ENCODE results near the gene ALPK3.

ALPK3 gene

DNA sequence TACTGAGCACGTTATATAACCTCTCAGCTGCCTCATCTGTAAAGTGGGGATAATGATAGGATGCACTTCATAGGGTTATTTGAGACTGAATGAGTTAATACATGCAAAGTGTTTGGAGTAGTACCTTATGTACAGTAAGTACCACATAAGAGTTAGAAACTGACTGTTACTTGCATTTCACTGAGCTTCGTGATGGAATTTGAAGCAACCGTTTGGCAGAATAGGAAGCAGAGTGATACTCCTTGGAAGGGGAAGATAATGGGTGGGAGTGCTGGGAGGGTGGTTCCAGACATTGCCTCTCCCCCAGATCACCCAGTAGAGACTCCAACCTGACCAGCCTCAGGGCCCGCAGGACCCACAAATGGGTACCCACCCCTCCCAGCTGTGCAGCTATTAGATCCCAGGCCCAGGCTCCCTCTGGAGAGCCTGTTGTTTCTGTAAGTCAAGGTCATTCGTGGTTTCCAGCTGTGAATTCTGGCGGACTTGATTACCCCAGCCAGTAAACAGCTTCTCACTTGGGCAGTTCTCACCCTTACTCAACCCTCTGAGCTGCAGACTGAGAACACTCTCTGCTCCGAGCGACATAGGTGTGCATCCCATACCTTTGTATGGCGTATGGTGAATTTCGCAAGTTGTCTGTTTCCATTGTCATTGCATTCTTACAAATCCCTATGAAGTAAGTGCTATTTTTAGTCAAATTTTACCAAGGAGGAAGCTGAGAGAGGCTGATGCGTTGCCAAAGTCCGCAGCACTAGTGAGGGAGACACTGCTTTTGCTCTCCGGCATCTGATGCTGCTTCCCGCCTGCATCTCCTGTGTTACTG, 11.1 kb downstream of the ALPK3 start:
- peaks cover 5% of the 10 kb centered on the region for H3K4me1 ChIP-seq (ENCODE audit: control insufficient read depth, insufficient read depth, low read length)
- H3K4me3 ChIP-seq (ENCODE audit: low read length), result no peak overlapping the region
- H3K36me3 ChIP-seq (ENCODE audit: control insufficient read depth, insufficient read depth, low read length), result no peaks in the 10 kb centered on the region
- H3K27me3 ChIP-seq (ENCODE audit: control insufficient read depth, insufficient read depth, low read length), result no peaks in the 10 kb centered on the region
- H3K9ac ChIP-seq (ENCODE audit: low read length), result no peak overlapping the region
- no peaks in the 10 kb centered on the region for H3K9me3 ChIP-seq (ENCODE audit: control insufficient read depth, low read length)

DNA sequence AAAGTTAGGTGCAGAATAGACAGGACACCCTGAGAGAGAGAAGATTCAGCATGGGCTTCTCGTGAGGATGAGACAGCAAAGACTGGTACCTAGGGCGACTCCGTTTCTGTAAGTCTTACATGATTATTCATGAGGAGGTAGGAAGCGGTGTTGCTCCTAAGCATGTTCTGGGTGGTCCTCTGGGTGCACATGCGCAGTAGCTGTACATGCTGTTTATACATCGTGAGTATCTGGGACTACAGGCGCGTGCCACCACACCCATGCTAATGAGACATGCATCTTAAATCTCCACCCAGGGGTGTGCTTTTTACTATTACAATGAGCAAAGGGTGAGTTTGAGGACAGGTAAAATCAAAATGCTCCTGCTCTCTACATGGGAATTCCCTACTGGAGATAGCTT, 12.3 kb downstream of the ALPK3 start:
- Histone ChIP-seq H3K36me3 (ENCODE audit: control insufficient read depth, insufficient read depth, low read length) (no peaks in the 10 kb centered on the region), H3K4me3 (ENCODE audit: low read length) (no peak overlapping the region), H3K27me3 (ENCODE audit: control insufficient read depth, insufficient read depth, low read length) (no peaks in the 10 kb centered on the region), H3K9me3 (ENCODE audit: control insufficient read depth, low read length) (no peaks in the 10 kb centered on the region), H3K9ac (ENCODE audit: low read length) (no peak overlapping the region), H3K4me1 (ENCODE audit: control insufficient read depth, insufficient read depth, low read length) (peaks cover 5% of the 10 kb centered on the region)

DNA sequence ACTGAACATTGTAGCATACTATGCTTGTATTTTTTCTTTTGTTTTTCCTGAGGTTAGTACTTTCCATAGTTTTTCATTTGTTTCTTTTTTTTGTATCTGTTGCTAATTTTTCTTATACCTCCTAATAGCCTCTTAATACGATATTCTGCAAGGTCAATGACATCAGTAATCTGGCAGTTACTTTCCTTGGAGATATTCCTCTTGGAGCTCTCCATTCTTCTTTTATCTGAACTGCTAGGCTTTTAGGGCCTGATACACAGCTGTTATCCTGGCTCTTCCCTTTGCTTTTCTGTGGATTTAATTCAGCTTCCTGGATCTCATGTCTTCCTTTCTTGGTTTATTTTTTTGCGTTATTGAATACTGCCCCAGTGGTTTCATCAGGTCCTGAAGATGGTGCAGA, 12.9 kb downstream of the ALPK3 start:
- Histone ChIP-seq H3K27me3 (ENCODE audit: control insufficient read depth, insufficient read depth, low read length) (no peaks in the 10 kb centered on the region), H3K36me3 (ENCODE audit: control insufficient read depth, insufficient read depth, low read length) (no peaks in the 10 kb centered on the region), H3K9ac (ENCODE audit: low read length) (no peak overlapping the region), H3K9me3 (ENCODE audit: control insufficient read depth, low read length) (no peaks in the 10 kb centered on the region), H3K4me3 (ENCODE audit: low read length) (no peak overlapping the region), H3K4me1 (ENCODE audit: control insufficient read depth, insufficient read depth, low read length) (peaks cover 5% of the 10 kb centered on the region)

DNA sequence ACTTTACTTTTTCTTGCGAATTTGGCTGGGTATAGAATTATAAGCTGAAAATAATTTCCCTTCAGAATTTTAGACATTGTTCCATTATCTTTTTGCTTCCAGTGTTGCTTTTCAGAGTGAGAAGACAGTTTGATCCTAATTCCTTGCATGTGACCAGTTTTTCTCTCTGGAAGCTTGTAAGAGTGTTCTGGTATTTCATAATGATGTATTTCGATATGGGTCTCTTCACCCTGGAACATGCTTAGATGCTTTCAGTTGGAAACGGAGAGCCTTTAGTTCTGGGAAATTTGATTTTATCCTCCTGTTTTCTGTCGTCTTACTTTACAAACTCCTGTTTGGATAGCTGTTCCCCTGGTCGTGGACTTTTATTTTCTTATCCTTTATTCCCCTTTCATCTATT, 13.9 kb downstream of the ALPK3 start:
- peaks cover 5% of the 10 kb centered on the region for H3K4me1 ChIP-seq (ENCODE audit: control insufficient read depth, insufficient read depth, low read length)
- no peak overlapping the region for H3K4me3 ChIP-seq (ENCODE audit: low read length)
- H3K27me3 ChIP-seq (ENCODE audit: control insufficient read depth, insufficient read depth, low read length), result no peaks in the 10 kb centered on the region
- no peaks in the 10 kb centered on the region for H3K36me3 ChIP-seq (ENCODE audit: control insufficient read depth, insufficient read depth, low read length)
- H3K9ac ChIP-seq (ENCODE audit: low read length), result no peak overlapping the region
- H3K9me3 ChIP-seq (ENCODE audit: control insufficient read depth, low read length), result no peaks in the 10 kb centered on the region

DNA sequence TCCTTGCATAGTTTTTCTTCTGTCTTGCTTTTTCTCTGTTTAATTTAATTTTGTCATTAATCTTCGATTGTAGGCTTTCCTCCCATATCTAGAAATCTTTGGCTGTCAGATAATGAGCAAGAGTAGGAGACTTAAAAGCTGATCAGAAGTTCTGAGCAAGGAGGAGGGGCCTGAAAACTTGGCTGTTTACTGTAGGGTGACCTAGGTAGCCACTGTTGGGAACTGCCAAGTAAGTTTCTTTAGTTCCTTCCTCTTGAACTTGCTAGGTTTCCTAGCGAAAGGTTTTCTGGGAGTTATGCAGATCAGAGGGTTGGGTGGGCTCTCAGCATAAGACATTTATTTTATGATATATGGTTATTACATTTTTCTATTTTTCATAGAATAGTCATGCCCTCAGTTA, 14.5 kb downstream of the ALPK3 start:
- Histone ChIP-seq H3K4me1 (ENCODE audit: control insufficient read depth, insufficient read depth, low read length) (peaks cover 3% of the 10 kb centered on the region), H3K9me3 (ENCODE audit: control insufficient read depth, low read length) (no peaks in the 10 kb centered on the region), H3K9ac (ENCODE audit: low read length) (no peak overlapping the region), H3K27me3 (ENCODE audit: control insufficient read depth, insufficient read depth, low read length) (no peaks in the 10 kb centered on the region), H3K4me3 (ENCODE audit: low read length) (no peak overlapping the region), H3K36me3 (ENCODE audit: control insufficient read depth, insufficient read depth, low read length) (no peaks in the 10 kb centered on the region)

DNA sequence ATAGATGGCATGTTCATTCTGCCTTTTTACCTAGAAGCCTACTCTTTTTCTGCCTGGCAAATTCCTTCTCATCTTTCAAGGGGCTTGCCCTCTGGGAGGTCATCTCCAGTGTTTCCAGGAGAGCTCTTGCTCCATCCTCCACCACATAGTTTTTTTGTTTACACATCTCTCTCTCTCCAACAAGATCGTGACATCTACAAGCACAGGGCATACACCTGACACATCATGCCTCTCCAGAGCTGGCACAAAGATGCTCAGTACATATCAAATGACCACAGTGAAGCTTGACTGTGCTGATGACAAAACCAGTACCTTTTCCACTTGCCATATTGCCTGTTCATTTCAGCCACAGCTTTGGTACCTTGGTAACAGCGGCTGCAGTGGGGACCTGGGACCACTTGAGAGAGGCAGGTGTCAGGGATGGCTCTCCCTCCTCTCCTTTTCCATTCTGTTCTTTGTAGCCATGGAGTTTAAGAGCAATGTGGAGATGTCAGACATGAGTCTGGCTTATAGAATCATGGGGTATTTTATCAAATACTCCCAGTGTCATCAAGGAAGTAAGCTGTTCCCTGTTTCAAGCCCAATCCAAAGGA, 15.4 kb downstream of the ALPK3 start:
- no peak overlapping the region for H3K4me3 ChIP-seq (ENCODE audit: low read length)
- no peaks in the 10 kb centered on the region for H3K27me3 ChIP-seq (ENCODE audit: control insufficient read depth, insufficient read depth, low read length)
- no peak overlapping the region for H3K9ac ChIP-seq (ENCODE audit: low read length)
- no peaks in the 10 kb centered on the region for H3K9me3 ChIP-seq (ENCODE audit: control insufficient read depth, low read length)
- no peaks in the 10 kb centered on the region for H3K36me3 ChIP-seq (ENCODE audit: control insufficient read depth, insufficient read depth, low read length)
- H3K4me1 ChIP-seq (ENCODE audit: control insufficient read depth, insufficient read depth, low read length), result no peaks in the 10 kb centered on the region

DNA sequence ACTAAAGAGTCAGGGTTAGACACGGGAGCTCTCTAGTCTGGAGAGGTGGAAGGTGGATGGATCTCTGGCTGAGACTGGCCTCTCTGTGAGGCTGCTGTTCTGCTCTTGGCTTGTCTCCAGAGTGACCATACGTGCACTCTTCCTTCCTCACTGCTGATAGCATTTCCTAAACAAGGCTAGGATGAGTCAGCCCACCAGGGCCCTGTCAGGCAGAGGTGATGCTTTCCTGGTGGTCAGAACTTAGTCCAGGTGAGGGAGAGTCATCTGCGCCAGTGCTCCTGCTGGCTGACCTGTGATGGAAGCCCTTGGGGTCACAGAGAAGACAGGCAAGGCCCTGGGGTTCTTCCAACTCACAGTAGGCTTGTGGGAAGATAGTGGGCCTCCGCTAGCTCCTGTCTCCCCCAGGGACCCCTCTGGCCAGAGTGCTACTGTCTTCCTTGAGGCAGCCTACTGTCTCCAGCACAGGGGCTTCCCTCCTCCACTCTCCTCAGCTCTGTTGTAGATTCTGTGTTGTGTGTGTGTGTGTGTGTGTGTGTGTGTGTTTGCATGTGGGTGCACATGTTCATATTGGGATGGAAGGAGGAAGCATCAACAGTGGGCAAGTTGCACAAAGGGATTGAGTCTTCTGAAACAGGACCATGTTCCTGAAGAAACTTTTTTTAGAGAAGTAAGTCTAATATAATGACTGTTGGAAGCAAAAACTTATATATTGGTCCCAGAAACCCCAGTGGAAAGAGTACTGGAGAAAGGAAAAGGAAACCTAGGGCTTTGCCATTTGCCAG, 16.5 kb downstream of the ALPK3 start:
- Histone ChIP-seq H3K27me3 (ENCODE audit: control insufficient read depth, insufficient read depth, low read length) (no peaks in the 10 kb centered on the region), H3K36me3 (ENCODE audit: control insufficient read depth, insufficient read depth, low read length) (no peaks in the 10 kb centered on the region), H3K4me1 (ENCODE audit: control insufficient read depth, insufficient read depth, low read length) (no peaks in the 10 kb centered on the region), H3K4me3 (ENCODE audit: low read length) (no peak overlapping the region), H3K9ac (ENCODE audit: low read length) (no peak overlapping the region), H3K9me3 (ENCODE audit: control insufficient read depth, low read length) (no peaks in the 10 kb centered on the region)

DNA sequence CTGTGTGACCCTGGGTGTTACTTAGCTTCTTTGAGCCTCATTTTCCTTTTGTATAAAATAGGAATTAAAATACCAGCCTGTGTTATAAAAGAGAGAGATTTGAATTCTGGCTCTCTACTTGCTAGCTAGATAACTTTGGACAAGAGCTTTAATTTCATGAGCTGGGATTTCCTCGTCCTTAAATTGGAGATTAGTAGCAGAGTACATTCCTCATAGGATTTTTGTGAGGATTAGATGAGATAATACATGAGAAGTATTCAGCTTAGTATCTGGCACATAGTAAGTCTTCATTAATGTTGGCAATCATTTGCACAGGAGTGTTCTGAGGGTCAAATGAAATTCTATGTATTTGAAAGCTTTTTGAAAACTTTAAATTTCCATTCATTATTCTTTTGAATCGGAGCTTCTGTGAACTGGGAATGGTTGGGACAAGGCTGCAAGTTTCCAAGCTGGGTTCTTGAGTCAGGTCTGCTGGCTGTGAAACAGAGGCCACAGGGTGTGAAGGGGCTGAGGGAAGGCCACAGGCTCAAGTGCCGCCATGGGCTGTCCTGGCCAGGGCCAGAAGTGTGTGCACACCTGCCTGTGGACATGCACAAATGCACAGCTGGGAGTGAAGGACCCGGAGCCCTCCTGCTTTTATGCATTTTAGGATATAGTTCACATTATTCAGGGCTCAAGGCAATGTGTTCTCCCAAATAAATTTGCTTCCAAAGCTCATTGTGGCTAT, 17.2 kb downstream of the ALPK3 start:
- Histone ChIP-seq H3K9me3 (ENCODE audit: control insufficient read depth, low read length) (no peaks in the 10 kb centered on the region), H3K36me3 (ENCODE audit: control insufficient read depth, insufficient read depth, low read length) (no peaks in the 10 kb centered on the region), H3K27me3 (ENCODE audit: control insufficient read depth, insufficient read depth, low read length) (no peaks in the 10 kb centered on the region), H3K4me3 (ENCODE audit: low read length) (no peak overlapping the region), H3K9ac (ENCODE audit: low read length) (no peak overlapping the region), H3K4me1 (ENCODE audit: control insufficient read depth, insufficient read depth, low read length) (no peaks in the 10 kb centered on the region)

DNA sequence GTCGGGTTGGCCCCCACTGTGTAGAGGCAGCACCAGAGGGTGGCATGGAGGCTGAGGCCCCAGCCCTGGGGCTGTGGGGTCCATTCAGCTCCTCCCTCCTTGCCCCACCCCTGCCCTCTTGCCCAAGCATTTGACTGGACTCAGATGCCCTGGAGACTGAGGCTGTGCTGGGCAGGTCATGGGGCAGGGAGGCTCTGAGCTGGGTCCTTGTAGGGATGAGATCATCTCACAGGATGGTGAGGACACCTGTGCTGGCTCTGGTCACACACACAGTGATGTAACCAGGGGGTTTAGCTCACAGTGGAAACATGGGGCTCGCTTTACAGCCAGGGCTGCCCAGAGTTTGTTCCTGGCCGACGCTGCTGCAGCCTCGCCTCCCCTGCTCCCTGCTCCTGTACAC, 17.8 kb downstream of the ALPK3 start:
- Histone ChIP-seq H3K9me3 (ENCODE audit: control insufficient read depth, low read length) (no peaks in the 10 kb centered on the region), H3K27me3 (ENCODE audit: control insufficient read depth, insufficient read depth, low read length) (no peaks in the 10 kb centered on the region), H3K9ac (ENCODE audit: low read length) (no peak overlapping the region), H3K4me1 (ENCODE audit: control insufficient read depth, insufficient read depth, low read length) (peaks cover 2% of the 10 kb centered on the region), H3K4me3 (ENCODE audit: low read length) (no peak overlapping the region), H3K36me3 (ENCODE audit: control insufficient read depth, insufficient read depth, low read length) (no peaks in the 10 kb centered on the region)

DNA sequence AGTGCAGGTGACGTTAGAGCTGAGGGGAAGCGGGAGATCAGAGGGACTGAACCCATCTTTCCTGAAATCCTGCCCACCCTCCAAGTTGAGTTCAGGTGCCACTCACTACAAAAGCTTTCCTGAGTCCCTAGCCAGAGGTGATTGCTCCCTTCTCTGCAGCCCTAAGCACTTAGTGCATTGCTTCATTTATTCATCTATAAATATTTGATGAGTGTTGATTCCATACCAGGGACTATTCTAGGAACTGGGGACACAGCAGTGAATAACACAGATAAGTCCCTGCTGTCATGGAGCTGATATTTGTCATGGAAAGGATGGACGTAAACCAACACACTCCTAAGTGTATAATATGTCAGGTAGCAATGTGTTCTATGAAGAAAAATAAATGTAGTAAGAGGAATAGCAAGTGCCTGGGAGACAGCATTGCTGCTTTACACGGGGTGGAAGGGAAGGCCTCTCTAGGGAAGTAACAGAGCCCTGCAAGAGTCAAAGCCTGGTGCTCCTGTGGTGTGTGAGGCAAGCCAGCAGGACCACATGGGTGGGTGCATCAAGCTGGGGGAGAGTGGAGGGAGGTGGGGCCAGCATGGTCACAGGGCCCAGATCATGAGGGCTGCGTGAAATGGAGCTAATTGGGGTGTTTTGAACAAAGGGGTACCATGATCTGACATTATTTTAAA, 18.6 kb downstream of the ALPK3 start:
- H3K9ac ChIP-seq (ENCODE audit: low read length), result no peak overlapping the region
- no peaks in the 10 kb centered on the region for H3K9me3 ChIP-seq (ENCODE audit: control insufficient read depth, low read length)

DNA sequence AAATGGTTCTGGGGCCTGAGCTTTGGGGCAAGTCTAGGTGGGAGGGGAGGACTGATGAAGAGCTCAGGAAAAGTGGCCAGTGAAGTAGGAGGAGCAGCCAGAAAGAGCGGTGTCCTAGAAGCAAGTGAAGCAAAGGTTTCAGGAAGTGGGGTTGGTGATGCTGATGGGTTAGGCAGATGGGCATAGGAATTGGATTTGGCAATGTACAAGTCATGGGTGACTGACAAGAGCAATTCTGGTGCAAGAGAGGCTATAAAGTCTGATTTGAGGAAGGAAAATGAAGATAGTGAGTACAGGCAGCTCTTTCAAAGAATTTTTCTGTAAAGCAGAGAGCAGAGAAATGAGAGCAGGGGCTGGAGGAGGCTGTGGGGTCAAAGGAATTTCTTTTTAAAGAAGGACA, 19.7 kb downstream of the ALPK3 start:
- Histone ChIP-seq H3K9me3 (ENCODE audit: control insufficient read depth, low read length) (no peaks in the 10 kb centered on the region), H3K4me3 (ENCODE audit: low read length) (no peak overlapping the region), H3K4me1 (ENCODE audit: control insufficient read depth, insufficient read depth, low read length) (peaks cover 21% of the 10 kb centered on the region), H3K9ac (ENCODE audit: low read length) (no peak overlapping the region), H3K36me3 (ENCODE audit: control insufficient read depth, insufficient read depth, low read length) (no peaks in the 10 kb centered on the region), H3K27me3 (ENCODE audit: control insufficient read depth, insufficient read depth, low read length) (no peaks in the 10 kb centered on the region)

More for the DNA sequence above, 18.6 kb downstream of the ALPK3 start:
- Histone ChIP-seq H3K27me3 (ENCODE audit: control insufficient read depth, insufficient read depth, low read length) (no peaks in the 10 kb centered on the region), H3K4me1 (ENCODE audit: control insufficient read depth, insufficient read depth, low read length) (peaks cover 11% of the 10 kb centered on the region), H3K36me3 (ENCODE audit: control insufficient read depth, insufficient read depth, low read length) (no peaks in the 10 kb centered on the region), H3K4me3 (ENCODE audit: low read length) (no peak overlapping the region)

Data from mucosa of stomach (tissue), 1 donor.